NCI-H1694 (cell line): ENCODE data around the gene DDX51.
"Not testable (repeated sequence)": the region's sequence is repeated elsewhere in the genome, so short reads cannot be mapped to it uniquely, and the experiment has no call there.

Experiments used
- DNase-seq: peaks from one replicate; lab custom pipeline; 2025; lab: John Stamatoyannopoulos, UW

DDX51 gene

DNA sequence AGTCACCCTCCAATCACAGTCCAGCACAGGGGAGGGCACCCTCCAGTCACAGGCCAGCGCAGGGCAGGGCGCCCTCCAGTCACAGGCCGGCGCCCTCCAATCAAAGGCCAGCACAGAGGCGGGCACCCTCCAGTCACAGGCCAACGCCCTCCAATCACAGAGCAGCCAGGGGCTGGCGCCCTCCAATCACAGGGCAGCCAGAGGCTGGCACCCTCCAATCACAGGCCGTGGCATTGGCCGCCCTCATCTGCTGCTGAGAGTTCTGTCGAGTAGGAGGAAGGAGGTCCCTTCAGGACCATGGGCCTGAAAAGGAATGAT is 26.6 kb downstream of the DDX51 start:
- no peak for DNase-seq

DNA sequence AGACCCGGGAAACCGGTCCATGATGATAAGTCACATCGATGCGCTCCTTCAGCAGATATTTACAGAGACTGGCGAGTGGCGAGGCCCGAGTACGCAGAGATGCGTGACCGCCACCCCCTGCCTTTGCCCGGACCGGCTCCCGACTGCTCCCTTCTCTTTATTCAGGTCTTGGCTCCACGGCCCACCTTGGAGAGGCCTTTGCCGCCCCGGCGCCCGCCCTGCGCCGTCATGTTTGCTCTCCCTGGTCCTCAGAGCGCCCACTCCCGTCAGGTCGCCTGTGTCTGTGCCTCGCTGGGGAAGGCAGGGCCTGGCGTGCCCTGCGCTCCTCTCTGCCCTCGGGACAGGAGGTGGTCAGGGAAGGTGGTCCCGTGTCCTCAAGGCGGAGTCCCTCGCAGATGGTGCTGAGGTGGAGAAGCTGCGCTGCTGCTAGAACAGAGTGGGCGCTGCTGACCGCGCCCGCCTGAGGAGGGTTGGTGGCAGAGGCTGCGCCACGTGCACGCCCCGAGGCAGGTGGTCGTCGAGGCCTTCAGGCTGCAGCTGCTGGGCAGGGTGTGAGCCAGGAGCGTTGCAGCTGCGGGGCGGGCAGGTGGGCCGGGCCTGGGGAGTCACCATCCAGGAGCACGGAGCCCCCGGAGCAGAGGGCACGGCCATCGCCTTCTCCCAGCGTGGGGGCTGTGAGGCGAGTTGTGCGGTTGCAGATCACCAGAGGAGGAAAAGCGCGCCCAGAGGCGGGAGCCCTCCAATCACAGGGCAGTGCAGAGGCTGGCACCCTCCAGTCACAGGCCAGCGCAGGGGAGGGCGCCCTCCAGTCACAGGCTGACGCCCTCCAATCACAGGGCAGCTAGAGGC is 27.2 kb downstream of the DDX51 start:
- DNase-seq = no peak

DNA sequence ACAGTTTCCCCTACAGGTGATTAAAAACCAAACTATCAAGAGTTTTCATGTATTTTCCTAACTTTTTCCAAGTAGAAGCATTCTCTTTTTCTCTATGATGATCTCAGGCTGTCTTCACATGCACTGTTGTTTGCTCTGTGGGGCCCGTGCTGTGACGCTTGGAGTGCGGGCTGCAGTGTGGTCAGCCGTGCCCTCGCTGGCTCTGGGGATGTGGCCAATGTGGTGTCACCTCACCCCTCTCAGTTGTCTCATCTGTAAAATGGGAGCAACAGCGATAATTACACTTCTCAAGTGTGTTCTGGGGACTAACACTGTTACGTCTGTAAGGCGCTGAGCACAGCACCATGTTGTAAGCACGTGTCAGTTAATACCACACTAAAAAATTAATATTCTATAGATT is 28.6 kb downstream of the DDX51 start:
- no peak for DNase-seq

DNA sequence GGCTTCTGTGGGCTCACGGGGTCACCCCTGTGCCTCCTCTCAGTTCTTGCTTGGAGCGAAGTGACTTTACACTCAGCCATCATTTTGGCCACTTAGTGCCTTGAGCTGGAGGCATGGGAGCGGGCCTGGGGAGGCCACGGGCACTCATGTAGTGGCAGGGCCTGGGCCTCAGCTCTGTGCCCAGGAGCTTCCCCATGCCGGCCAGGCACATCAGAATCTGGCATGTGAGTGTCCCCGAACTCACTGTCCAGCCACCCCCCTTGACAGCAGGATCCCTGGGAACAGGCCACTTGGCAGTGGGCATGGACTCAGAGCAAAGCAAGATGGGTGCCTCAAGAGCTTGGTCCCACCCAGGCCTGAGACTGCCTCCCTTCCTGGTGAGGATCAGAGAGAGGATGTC is 29.5 kb downstream of the DDX51 start:
- no peak for DNase-seq

DNA sequence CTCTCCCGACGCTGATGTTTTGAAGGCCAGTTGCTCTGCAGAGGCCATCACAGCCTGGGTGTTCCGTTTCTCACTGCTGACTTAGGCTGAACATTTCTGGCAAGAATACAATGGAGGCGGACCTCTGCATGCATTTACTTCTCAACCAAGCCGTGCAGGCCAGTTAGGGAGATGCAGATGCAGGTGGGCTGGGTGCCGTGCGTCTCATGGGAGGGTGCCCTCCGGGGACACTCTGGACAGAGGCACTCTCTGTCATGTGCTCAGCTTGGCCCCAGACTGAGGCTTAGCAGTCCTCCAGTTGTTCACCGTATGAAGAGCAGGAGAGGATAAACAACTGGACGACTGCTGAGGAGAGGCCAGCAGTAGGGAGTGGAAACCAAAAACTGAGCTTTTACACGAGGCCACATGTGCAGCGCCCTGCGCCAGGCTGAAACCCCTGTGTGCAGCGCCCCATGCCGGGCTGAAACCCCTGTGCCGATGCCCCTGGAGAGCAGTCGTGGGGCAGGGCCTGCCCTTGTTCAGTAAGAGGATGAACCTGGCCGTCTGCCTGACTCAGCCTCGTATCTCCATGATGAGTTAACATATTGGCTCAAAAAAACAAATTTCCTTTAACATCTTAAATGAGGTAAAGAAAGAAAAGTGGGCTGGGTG is 32.3 kb downstream of the DDX51 start:
- DNase-seq = no peak

DNA sequence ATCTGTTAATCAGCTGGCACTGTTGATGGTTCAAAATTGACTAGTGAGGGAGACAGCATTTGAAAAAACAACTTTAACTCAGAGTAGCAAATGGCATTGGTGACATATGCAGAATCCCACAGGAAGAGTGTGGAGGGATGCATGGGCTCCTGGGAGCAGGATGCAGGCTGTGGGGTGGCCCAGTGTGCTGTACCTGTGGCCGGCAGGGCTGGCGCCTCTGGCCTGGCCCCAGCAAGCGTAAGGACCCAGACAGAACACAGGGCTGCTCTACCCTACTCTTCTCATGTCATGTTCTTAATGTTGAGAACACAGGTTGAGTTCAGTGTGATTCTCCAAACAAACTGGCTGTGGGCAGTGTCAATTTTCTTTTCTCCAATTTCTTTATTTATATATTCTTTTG is 33.4 kb downstream of the DDX51 start:
- DNase-seq = no peak

DNA sequence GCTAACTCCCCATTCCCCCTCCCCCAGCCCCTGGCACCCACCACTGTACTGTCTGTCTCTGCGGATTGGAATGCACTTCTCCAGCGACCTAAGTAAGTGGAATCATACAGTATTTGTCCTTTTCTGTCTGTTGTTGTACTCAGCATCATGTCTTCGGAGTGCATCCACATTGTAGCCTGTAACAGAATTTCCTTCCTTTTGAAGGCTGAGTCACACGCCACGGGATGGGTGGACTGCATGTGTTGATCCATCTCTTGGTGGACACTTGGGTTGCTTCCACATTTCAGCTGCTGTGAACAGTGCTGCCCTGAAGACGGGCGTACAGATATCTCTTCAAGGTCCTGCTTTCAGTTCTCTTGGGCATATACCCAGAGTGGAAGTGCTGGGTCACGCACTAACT is 34.4 kb downstream of the DDX51 start:
- no peak for DNase-seq

DNA sequence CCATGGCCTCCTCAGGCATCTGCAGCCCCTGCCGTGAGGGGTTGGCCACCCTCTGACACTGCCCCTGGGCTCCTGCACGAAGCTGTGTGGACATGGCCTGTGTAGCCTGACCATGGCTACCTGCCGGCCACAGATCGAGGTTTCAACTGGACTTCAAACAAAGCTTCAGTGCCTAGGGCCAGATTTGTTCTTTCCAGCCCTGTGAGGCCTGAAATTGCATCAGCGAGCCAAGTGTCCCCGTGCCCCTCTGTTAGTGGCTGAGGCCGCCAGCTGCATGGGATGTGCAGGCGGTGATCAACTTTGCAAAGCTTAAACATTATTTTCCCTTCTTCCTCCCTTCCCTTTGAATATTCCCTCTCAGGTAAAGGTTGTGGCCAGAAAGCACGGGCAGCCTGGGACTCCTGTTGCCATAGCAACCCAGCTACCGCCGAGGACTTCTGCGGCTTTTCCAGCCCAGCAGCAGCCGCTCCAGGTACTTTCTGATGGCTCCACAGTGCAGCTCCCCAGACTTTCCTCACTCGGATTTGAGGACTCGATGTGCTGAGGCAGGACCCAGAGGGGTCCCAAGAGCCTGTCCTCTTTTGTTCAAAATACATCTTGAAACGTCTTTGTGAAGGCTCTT is 35.8 kb downstream of the DDX51 start:
- DNase-seq = no peak

DNA sequence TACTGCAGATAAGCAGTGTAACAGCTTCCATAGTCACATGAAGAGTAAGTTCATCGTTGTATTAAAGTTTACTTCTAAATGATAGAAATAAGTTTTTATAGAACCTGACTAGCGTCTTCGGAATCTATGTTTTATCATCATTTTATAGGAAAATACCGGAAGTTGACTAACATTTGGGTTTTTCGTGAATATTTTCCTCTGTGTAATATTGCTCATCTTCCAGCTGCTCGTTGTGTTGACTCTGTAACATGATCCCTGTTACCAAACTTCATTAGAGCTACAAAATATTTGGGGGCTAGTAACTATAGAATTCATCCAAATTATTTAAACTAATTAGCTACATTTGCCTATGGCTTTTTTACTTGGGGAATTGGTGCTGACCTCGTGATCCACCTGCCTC is 37.2 kb downstream of the DDX51 start:
- DNase-seq = no peak

DNA sequence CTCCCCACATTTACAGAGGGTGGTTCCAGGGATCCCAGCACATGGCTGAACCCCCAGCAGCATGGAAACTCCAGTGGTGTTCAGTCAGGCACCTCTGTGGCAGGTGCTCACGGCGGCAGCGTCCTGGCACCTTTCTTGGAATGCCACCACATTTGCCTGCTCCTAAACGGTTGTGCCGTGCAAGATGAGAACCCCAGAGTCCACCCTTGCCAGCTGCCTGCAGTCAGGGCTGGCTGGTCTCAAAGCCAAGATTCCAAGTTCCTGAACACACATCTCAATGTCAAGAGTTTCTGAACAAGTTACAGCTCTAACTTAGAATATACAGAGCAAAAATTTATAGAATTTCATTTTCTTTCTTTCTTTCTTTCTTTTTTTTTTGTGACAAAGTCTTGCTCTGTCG is 38.7 kb downstream of the DDX51 start:
- DNase-seq = no peak

DNA sequence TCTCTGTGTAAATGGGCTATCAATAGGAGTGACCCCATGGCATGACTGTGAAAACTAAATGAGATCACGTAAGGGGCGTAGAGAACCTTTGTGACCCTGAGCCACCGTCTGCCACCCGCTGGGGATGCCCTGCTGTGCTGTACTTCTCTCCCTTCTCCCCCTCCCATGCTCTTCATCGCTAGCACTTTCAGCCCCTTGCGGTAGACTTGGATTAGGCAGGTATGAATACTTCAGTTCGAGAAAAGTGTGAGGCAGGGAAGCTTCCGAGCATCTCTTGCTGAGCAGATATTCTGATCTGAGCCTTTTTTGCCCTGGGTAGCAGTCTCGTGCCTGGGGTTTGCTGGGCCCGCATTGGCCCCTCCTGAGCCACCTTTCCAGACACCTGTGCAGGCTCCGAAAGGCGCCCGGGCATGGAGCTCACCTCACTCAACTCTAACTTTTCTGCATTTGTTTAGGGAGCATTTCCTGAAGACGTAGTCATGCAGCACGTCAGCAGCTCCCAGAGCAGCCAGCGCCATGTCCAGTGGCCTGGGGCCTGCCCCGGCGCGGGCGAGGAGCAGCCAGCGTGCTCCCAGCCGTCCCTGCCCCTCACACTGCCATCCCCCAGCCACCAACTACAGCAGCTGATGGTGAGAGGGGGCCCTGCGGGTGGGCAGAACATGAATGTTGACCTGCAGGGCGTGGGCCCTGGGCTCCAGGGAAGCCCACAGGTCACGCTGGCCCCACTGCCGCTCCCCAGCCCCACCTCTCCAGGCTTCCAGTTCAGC is 40.4 kb downstream of the DDX51 start:
- DNase-seq = no peak

DNA sequence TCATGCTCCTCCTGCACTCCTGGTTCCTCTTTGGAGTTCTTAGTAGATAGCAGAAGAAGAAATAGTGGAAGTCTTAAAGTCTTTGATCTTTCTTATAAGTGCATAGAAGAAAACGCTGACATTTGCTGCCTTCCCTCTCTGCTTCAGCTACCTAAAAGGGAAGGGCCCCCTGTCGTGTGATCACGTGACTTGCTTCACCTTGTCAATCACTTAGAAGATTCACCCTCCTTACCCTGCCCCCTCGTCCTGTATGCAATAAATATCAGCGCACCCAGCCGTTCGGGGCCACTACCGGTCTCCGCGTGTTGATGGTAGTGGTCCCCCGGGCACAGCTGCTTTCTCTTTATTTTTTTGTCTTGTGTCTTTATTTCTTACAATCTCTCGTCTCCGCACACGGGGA is 41.0 kb downstream of the DDX51 start:
- DNase-seq = not testable (repeated sequence)

DNA sequence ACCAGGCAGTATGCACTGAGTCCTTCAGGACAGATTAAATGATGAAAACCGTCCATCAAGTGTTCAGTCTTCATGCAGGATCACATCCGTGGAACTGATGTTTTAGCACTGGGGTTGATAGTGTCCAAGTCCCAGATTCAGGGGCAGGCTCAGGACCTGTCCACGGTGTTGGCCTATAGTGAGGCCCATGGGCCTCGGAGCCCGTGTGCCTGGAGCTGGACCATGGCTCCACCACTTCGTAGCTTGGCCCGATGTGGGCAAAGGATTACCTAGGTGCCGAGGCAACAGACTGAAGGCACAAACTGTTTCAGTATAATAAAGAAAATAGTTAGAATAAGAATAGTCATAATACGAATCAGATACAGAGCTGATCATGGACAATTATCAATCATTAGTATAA is 41.8 kb downstream of the DDX51 start:
- no peak for DNase-seq

DNA sequence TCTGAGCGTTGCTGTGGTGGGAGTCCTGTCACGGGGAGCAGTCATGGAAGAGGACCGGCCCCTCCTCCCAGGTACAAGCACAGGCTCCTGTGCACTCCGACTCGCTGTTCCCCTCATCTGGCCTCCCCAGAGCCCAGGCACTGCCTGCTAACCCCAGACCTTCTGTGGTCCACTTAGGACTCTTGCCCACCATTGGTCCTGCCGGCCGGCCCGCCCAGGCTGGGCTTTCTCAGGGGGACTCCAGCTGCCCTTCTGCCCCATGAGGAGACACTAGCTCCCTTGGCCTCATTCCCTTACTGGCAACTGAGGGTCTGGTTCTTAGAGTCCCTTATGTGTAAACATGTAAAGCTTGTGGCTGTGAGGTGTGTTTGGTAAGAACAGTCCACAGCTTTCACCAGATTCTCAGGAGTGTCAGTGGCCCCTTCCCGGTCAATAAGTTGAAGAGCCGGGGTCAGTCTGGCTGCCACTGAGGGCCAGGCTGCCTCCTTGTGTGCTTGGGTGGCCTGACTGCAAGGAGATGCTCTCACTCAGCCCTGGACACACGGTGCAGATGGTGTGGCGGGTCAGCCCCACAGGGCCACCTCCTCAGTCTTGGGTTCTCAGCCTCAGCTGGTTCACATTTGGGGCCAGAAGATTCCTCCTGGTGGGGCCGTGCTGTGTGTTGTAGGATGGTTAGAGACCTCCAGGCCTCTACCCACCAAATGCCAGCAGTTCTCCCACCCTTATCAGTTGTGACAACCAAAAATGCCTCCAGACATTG is 43.6 kb downstream of the DDX51 start:
- DNase-seq = no peak

DNA sequence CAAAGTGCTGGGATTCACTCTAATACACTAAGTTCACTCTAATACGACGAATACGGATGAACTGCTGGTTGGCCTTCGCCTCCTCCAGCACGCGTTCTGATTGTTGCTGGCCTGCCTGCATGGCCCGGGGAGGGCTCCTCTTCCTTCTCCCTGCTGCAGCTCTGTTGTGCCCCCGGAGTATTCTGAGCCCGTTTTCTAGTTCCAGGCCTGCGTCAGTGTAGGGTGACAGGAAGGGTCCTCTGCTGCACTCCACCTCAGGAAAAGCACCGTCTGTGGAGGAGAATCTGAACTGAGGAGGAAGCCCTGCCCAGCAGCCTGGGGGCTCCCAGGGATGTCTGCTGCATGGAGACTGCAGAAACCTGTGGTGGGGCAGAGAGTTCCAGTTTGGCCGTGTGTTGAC is 44.4 kb downstream of the DDX51 start:
- no peak for DNase-seq

DNA sequence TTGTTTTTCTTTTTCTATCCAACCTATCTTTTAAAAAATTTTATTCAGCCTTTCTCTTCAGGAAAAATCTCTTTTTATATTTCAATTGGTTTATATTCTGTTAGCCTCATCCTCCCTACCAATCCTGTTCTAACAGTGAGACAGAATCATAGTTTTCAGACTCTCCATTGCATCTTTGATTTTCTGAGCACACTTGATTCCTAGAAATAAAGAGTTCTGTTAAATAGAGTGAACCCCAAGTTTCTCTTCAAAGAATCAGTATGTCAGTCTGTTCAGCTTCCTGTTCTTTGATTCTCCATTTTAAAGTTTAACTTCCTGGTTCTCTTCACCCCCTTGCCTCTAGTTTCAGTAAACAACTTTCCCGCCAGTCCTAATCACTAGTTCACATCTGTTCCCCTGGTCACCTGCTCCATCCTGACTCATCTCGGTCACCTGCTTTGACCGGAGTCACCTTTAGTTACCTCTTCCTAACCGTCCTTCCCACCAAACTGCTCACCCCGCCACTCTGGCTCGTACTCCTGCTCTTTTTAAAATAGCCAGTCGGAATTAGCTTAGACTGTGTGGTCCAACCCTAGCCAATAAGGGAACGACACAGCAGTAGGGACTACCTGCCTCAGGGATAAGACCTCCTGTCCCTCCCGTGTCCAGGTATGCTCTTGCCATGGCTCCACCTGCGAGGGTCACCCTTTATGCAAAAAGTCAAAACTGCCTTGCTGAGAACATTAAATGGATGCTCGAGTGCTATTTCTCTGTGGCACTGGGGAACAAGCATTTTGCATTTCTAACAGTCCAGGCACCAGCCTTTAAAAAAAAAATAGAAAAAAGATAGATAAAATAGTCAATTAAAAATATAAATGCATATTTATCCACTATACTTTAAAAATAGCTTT is 48.4 kb downstream of the DDX51 start:
- DNase-seq = no peak

DNA sequence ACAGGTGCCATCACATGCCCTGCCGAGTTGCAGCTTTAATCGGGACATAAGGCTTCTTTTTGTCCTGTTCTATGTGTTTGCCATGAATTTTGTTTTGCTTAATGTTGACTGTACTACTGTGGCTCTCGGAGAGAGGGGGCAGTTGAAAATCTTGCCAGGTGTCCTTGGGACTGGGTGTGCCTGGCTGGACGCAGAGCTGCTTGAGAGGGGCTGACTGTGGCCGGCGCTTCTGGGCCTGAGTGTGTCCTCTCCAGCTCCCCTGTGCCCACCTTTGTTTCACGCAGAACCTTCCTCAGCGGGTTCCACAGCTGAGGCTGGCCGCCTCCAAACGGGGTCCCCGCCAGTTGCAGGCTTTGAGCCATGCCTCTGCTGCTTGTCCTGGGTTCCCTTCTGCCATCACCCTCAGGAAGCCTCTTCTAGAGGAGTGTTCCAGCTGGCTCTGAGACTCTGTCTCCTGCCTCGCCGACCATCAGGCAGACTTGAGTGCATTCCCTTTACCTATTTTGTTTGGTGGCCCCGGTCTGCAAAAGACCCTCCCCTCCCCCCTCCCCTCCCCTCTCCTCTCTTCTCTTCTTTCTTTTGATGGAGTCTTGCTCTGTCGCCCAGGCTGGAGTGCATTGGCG is 49.7 kb downstream of the DDX51 start:
- DNase-seq = no peak

DNA sequence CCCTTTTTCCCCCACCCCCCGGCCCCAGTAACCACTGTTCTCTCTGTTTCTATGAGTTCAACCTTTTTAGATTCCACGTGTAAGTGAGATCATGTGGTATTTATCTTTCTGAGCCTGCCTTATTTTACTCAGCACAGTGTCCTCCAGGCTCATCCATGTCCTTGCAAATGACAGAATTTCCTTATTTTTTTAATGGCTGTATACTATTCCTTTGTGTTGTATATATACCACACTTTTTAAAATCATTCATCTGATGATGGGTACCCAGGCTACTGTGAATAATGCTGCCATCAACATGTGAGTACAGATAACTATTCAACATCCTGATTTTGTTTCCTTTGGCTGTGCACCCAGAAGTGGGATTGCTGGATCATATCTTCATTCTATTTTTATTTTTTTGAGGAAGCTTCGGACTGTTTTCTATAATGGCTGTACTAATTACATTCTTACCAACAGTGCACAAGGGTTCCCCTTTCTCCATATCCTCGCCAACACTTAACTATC is 54.7 kb downstream of the DDX51 start:
- DNase-seq = no peak
